HCT116 (cell line): ENCODE data around the gene STXBP3.

Experiments
- ELF1 ChIP-seq: IDR thresholded peaks from 2 replicates; pipeline ENCODE4 v1.6.1; 2012; ENCODE audit warnings: low read depth, borderline replicate concordance
- EZH2 ChIP-seq: fragments of 200-600 bp; sonication (generic); IDR thresholded peaks from 2 replicates; pipeline ENCODE4 v1.6.1; 2017; ENCODE audit warnings: antibody characterized with exemption, mixed run types
- JUND ChIP-seq: IDR thresholded peaks from 2 replicates; pipeline ENCODE4 v1.6.1; 2012
- POLR2A ChIP-seq: IDR thresholded peaks from 2 replicates; pipeline ENCODE4 v1.7.0; 2011; ENCODE audit warnings: borderline replicate concordance; ENCODE audit not compliant: insufficient read depth, insufficient read length; ENCODE audit errors: extremely low read depth
- POLR2AphosphoS5 ChIP-seq: IDR thresholded peaks from 2 replicates; pipeline ENCODE4 v1.6.1; 2011; ENCODE audit warnings: mild to moderate bottlenecking, low read depth, low read length, moderate library complexity
- RAD21 ChIP-seq: IDR thresholded peaks from 2 replicates; pipeline ENCODE4 v1.6.1; 2012; ENCODE audit warnings: low read depth, mild to moderate bottlenecking
- SIN3A ChIP-seq: IDR thresholded peaks from 2 replicates; pipeline ENCODE4 v1.6.1; 2012; ENCODE audit warnings: low read depth
- TF ChIP-seq, protein P1 (sequence below), 3 experiments: fragments of 200-600 bp in 1 of 3; sonication (generic) in 1 of 3; IDR thresholded peaks in 2 of 3; conservative IDR thresholded peaks in 1 of 3; 2 replicates each; pipeline ENCODE4 v1.5.1; 2012 to 2017; ENCODE audit warnings: low read depth in 2 of 3, low read length in 2 of 3, antibody characterized with exemption in 1 of 3, borderline replicate concordance in 1 of 3, control low read depth in 1 of 3, mild to moderate bottlenecking in 1 of 3, mixed read lengths in 1 of 3, mixed run types in 1 of 3, moderate library complexity in 1 of 3; ENCODE audit not compliant: insufficient read depth in 1 of 3

DNA sequence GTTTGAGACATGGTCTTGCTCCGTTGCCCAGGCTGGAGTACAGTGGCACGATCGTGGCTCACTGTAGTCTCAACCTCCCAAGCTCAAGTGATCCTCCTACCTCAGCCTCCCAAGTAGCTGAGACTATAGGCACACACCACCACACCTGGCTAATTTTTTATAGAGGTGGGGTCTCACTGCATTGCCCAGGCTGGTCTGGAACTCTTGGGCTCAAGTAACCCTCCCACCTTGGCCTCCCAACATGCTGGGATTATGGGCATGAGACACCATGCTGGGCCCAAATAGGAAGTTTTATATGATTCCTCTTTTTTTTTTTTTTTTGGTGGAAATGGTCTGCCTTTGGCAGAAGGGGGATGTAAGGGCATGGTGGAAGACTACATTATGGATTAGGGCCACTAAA, 39.8 kb upstream of the STXBP3 start:
- no peak for TF ChIP-seq EZH2
- TF ChIP-seq, protein P1, sequence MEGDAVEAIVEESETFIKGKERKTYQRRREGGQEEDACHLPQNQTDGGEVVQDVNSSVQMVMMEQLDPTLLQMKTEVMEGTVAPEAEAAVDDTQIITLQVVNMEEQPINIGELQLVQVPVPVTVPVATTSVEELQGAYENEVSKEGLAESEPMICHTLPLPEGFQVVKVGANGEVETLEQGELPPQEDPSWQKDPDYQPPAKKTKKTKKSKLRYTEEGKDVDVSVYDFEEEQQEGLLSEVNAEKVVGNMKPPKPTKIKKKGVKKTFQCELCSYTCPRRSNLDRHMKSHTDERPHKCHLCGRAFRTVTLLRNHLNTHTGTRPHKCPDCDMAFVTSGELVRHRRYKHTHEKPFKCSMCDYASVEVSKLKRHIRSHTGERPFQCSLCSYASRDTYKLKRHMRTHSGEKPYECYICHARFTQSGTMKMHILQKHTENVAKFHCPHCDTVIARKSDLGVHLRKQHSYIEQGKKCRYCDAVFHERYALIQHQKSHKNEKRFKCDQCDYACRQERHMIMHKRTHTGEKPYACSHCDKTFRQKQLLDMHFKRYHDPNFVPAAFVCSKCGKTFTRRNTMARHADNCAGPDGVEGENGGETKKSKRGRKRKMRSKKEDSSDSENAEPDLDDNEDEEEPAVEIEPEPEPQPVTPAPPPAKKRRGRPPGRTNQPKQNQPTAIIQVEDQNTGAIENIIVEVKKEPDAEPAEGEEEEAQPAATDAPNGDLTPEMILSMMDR (IDR thresholded peaks at IDR 0.05 in 2 of 3, conservative IDR thresholded peaks at IDR 0.05 in 1 of 3; ENCODE audit: borderline replicate concordance in 1 of 3, insufficient read depth in 1 of 3, low read depth in 2 of 3, low read length in 2 of 3): no peak
- no peak for TF ChIP-seq POLR2A
- no peak for TF ChIP-seq JUND
- no peak for TF ChIP-seq POLR2AphosphoS5
- no peak for TF ChIP-seq ELF1
- no peak for TF ChIP-seq SIN3A
- no peak for TF ChIP-seq RAD21
